Measurements from ENCODE around the gene FAM135A.
"Not testable (repeated sequence)": the region's sequence is repeated elsewhere in the genome, so short reads cannot be mapped to it uniquely, and the experiment has no call there.

DNA sequence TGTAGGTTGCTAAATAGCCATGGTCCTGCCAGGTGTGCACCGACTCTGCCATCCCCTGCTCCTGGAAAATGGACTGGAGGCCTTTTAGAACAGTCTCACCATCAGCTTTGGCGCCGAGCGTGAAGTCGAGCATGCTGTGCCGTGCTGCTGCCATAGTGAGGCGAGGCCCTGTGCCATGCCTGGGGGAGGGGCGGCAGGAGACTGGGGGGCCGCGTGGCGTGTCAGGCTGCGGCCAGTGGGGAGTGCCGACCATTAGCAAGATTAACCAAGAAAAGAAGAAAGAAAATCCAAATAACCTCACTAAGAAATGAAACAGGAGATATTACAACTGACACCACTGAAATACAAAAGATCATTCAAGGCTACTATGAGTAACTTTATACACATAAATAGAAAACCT lies 195.9 kb downstream of the FAM135A start:
- TF ChIP-seq, protein P1, sequence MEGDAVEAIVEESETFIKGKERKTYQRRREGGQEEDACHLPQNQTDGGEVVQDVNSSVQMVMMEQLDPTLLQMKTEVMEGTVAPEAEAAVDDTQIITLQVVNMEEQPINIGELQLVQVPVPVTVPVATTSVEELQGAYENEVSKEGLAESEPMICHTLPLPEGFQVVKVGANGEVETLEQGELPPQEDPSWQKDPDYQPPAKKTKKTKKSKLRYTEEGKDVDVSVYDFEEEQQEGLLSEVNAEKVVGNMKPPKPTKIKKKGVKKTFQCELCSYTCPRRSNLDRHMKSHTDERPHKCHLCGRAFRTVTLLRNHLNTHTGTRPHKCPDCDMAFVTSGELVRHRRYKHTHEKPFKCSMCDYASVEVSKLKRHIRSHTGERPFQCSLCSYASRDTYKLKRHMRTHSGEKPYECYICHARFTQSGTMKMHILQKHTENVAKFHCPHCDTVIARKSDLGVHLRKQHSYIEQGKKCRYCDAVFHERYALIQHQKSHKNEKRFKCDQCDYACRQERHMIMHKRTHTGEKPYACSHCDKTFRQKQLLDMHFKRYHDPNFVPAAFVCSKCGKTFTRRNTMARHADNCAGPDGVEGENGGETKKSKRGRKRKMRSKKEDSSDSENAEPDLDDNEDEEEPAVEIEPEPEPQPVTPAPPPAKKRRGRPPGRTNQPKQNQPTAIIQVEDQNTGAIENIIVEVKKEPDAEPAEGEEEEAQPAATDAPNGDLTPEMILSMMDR (IDR thresholded peaks at IDR 0.05) = not testable (repeated sequence)
- not testable (repeated sequence) for TF ChIP-seq POLR2AphosphoS5 (IDR thresholded peaks at IDR 0.05)

Data from upper lobe of left lung (tissue), 4 donors.